ENCODE measurements around the gene SREBF2. TPM values are rescaled to one million over a fixed set of nuclear protein-coding genes. Genes with fewer than 3 reads are reported as not detected.

Gene SREBF2
- total RNA-seq, 4 donors from 2014 or later = 21.4 to 28.0 (median 25.3) TPM

DNA sequence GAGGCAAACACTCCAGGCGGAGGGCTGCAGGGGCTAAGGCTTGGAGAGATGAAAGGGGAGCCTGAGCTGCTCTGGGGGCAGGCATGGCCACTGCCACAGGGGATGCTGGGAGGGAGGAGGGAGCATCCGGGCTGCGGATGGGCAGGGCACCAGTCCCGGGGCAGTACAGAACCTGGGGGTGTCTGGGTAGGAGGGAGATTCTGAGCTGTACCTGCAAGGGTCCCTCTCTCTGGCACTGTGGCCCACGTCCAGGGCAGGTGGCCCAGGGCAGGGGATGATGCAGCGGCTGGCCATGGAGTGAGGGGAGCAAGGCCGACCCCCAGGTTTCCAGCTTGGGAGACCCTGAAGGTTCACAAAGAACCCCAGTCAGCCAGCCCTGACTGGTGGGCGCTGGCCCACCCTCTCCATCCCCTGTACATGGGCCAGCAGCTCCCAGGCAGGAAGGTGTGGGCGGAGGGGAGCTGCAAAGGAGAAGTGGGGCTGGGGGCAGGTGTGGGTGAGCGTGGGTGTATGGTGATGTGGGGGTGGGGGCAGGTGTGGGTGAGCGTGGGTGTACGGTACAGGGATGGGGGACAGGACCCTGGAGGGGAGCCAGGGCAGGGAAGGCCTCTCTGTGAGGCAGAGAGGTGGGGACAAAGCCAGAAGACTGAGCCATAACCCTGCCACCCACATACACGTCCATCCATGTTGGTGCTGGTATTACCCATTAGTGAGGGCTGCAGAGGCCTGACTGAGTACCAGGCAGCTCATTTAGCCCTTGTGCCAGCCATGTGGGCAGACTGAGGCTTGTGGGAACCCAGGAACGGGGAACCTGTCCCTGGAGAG is 95.9 kb downstream of the SREBF2 start:
- TF ChIP-seq, protein P1, sequence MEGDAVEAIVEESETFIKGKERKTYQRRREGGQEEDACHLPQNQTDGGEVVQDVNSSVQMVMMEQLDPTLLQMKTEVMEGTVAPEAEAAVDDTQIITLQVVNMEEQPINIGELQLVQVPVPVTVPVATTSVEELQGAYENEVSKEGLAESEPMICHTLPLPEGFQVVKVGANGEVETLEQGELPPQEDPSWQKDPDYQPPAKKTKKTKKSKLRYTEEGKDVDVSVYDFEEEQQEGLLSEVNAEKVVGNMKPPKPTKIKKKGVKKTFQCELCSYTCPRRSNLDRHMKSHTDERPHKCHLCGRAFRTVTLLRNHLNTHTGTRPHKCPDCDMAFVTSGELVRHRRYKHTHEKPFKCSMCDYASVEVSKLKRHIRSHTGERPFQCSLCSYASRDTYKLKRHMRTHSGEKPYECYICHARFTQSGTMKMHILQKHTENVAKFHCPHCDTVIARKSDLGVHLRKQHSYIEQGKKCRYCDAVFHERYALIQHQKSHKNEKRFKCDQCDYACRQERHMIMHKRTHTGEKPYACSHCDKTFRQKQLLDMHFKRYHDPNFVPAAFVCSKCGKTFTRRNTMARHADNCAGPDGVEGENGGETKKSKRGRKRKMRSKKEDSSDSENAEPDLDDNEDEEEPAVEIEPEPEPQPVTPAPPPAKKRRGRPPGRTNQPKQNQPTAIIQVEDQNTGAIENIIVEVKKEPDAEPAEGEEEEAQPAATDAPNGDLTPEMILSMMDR (IDR thresholded peaks at IDR 0.05; ENCODE audit: low read depth) = no peak

DNA sequence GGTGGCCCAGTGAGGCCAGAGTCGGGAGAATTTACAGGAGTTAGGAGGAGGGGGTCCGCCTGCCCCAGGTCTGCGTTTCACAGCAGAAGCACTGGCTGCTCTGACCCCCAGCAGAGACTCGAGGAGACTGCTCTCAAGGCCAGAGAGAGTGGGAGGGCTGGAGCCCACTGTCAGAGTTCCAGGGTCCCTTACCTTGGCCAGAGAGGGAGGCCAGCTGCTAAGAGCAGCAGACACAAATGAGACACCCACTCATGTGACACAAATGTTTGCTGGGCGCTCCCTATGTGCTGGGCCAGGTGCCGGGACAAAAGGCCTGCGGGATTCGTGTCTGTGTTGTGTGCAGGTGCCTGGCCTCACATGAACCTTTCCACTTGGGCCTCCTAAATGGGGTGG is 96.5 kb downstream of the SREBF2 start:
- TF ChIP-seq, protein P1 (IDR thresholded peaks at IDR 0.05; ENCODE audit: low read depth) = no peak

DNA sequence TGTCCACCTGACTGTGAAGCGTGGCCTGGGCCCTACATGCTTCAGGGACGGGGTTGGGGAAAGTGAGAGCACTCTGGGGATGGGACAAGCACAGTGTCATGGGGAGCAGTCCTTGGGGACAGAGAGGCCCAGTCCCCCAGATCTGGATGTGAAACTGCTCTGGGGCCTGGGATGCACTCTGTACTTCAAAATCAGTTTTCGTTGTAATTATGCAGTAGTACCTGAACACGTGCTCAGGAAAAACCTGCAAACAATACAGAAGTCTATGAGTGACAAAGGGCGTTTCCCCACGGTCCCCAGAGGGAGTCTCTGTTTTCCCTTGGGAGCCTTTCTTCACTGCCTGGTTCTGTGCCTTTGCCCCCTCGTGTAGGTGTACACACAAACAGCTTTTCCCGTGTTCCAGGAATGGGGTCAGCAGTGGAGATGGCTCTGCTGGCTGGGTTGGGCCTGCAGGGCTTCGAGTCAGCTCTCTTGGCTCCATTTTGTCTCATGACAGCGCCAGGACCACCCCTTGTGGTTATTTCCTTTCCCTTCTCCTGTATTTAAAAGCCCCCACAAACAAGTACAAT is 98.9 kb downstream of the SREBF2 start:
- TF ChIP-seq, protein P1 (IDR thresholded peaks at IDR 0.05; ENCODE audit: low read depth) = no peak

DNA sequence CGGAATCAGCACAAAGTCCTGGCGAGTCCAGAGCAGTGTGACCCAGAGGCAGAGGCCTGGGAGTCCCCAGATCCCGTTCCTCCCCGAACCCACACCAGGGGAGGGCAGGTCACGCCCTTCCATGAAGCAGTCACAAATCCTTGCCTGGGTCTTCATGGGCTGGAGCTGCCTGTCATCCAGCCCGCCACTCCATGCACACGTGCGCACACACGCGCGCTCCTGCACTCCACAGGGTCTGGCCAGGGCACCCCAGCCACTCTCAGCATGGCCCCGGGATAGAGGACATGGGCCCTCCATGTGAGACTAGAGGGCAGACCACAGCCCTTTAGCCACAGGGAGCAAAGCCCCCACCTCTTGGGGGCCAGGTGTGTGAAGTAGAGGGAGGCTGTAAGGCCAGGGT is 99.4 kb downstream of the SREBF2 start:
- TF ChIP-seq, protein P1 (IDR thresholded peaks at IDR 0.05; ENCODE audit: low read depth) = no peak

DNA sequence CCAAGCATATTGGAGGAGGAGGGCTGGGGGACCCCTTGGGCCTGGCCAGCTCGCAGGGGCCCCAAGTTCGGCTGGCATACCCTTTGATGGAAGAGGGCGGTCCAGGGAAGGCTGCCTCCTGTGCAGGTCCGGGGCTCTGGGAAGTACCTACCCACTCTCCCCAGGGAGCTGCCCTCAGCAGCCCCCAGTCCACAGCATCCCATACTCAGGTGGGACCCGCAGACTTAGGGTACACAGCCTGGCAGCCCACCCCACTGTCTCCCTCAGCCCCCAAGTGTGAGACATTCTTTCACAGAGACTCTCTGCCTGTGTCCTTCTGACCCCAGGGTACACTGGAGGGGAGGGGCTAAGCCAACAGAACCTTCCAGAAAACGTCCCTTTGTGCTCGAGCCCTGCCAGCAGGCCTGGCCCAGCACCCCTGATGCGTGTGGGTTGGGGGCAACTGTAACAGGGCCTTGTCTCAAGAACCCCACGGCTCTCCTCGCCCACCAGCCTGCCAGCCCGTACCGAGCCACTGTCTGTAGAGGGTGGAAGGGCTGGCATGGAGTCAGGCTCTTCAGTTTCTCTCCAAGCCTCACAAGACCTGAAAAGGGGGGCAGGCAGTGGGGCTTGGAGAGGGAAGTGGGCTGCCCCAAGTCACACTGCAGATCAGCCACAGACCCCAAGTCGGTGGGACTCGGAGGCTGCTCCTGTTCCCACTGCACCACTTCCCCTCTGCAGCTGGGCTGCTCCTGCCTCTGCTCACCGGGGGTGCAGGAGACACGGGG is 100.7 kb downstream of the SREBF2 start:
- TF ChIP-seq, protein P1 (IDR thresholded peaks at IDR 0.05; ENCODE audit: low read depth) = no peak

DNA sequence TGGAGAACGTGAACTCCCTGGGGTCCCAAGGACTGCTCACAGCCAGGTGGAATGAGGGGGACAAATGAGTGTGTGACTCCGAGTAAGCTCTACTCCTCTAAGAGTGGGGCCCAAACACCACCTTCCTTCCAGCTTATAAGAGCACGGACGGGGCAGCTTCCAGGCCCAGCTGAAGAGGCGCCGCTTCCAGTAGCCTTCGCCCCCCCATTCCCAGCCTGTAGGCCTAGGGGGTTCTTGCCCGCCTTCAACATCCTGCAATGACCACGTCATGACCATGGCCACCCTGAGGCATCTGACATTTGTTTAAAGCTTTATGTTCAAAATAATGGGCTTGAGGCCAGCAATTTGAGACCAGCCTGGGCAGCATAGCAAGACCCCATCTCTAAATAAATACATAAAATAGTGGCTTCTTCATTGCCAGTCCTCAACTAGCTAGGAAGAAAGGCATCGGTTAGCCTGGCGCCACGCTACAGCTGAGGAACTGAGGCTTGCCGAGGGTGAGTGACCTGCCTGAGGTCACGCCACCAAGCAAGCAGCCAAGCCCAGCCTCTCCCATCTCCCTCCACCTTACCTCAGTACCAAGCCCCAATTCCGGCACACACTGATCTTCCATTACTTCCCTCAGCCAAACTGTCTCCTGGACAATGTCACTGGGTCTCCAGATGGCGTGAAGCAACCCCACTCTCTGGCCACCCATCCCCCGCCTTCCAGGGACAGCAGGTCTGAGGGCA is 101.5 kb downstream of the SREBF2 start:
- TF ChIP-seq, protein P1 (IDR thresholded peaks at IDR 0.05; ENCODE audit: low read depth) = no peak
